H9 (cell line): Measurements from ENCODE around the gene NKD2. TPM values are rescaled to one million over a fixed set of nuclear protein-coding genes. Genes with fewer than 3 reads are reported as not detected.

Experiments
- DNase-seq: peaks from one replicate; pipeline ENCODE4 v3.0.0-alpha.2; 2017
- H2AFZ ChIP-seq: one replicate; pipeline ENCODE4 v1.6.1; 2013; ENCODE audit warnings: mild to moderate bottlenecking, low read length, control low read depth, moderate library complexity
- H2AK5ac ChIP-seq: 2 replicates; pipeline ENCODE4 v1.6.1; 2013; ENCODE audit warnings: low read length, control low read depth, mixed read lengths; ENCODE audit not compliant: insufficient read length
- H2BK120ac ChIP-seq: one replicate; pipeline ENCODE4 v1.6.1; 2013; ENCODE audit warnings: low read depth, mild to moderate bottlenecking, low read length, control low read depth, inconsistent platforms; ENCODE audit not compliant: poor library complexity, severe bottlenecking
- H2BK12ac ChIP-seq: 2 replicates; pipeline ENCODE4 v1.6.1; 2013; ENCODE audit warnings: low read length, control low read depth, mixed read lengths, low read depth; ENCODE audit not compliant: insufficient read length
- H2BK15ac ChIP-seq: 2 replicates; pipeline ENCODE4 v1.6.1; 2013; ENCODE audit warnings: low read depth, low read length, control low read depth
- H2BK20ac ChIP-seq: one replicate; pipeline ENCODE4 v1.6.1; 2013; ENCODE audit warnings: low read depth, mild to moderate bottlenecking, low read length, control low read depth, inconsistent platforms; ENCODE audit not compliant: poor library complexity, severe bottlenecking
- H2BK5ac ChIP-seq: 2 replicates; pipeline ENCODE4 v1.6.1; 2013; ENCODE audit warnings: low read length, control low read depth, mixed read lengths; ENCODE audit not compliant: insufficient read length
- H3K14ac ChIP-seq: 2 replicates; pipeline ENCODE4 v1.6.1; 2013; ENCODE audit warnings: low read length, control low read depth; ENCODE audit not compliant: insufficient read depth
- H3K18ac ChIP-seq: 2 replicates; pipeline ENCODE4 v1.6.1; 2013; ENCODE audit warnings: low read depth, mild to moderate bottlenecking, mixed read lengths, low read length, control low read depth; ENCODE audit not compliant: insufficient read length
- H3K23ac ChIP-seq: 2 replicates; pipeline ENCODE4 v1.6.1; 2013; ENCODE audit warnings: low read length, control low read depth, mixed read lengths, low read depth; ENCODE audit not compliant: insufficient read length
- H3K23me2 ChIP-seq: 2 replicates; pipeline ENCODE4 v1.6.1; 2013; ENCODE audit warnings: low read depth, mild to moderate bottlenecking, mixed read lengths, low read length, control low read depth; ENCODE audit not compliant: insufficient read length, poor library complexity, severe bottlenecking
- H3K27ac ChIP-seq: 2 replicates; pipeline ENCODE4 v1.5.1; 2013; ENCODE audit warnings: low read length, control low read depth, mixed read lengths, low read depth; ENCODE audit not compliant: insufficient read length
- H3K27me3 ChIP-seq: 2 replicates; pipeline ENCODE4 v1.6.1; 2013; ENCODE audit warnings: low read length, control low read depth, inconsistent platforms; ENCODE audit not compliant: insufficient read depth
- H3K4ac ChIP-seq: 2 replicates; pipeline ENCODE4 v1.6.1; 2013; ENCODE audit warnings: low read depth, mild to moderate bottlenecking, control low read depth, inconsistent platforms, low read length, moderate library complexity
- H3K4me1 ChIP-seq: 2 replicates; pipeline ENCODE4 v1.6.1; 2013; ENCODE audit warnings: low read length, control low read depth, inconsistent platforms; ENCODE audit not compliant: insufficient read depth
- H3K4me2 ChIP-seq: 2 replicates; pipeline ENCODE4 v1.6.1; 2013; ENCODE audit warnings: low read length, control low read depth, mixed read lengths; ENCODE audit not compliant: insufficient read length, insufficient read depth
- H3K56ac ChIP-seq: 2 replicates; pipeline ENCODE4 v1.6.1; 2013; ENCODE audit warnings: low read depth, mild to moderate bottlenecking, mixed read lengths, low read length, control low read depth; ENCODE audit not compliant: insufficient read length
- H3K79me1 ChIP-seq: 2 replicates; pipeline ENCODE4 v1.6.1; 2013; ENCODE audit warnings: low read depth, mild to moderate bottlenecking, moderate library complexity, low read length, control low read depth, inconsistent platforms; ENCODE audit not compliant: insufficient read depth, poor library complexity, severe bottlenecking
- H3K79me2 ChIP-seq: 2 replicates; pipeline ENCODE4 v1.6.1; 2013; ENCODE audit warnings: low read length, control low read depth, inconsistent platforms; ENCODE audit not compliant: insufficient read depth
- H3K9ac ChIP-seq: 2 replicates; pipeline ENCODE4 v1.6.1; 2013; ENCODE audit warnings: low read length, control low read depth, mixed read lengths; ENCODE audit not compliant: insufficient read length; ENCODE audit errors: extremely low read depth
- H3K9me3 ChIP-seq: one replicate; pipeline ENCODE4 v1.6.1; 2013; ENCODE audit warnings: low read depth, low read length, inconsistent platforms; ENCODE audit not compliant: control insufficient read depth
- H3T11ph ChIP-seq: one replicate; pipeline ENCODE4 v1.6.1; 2013; ENCODE audit warnings: mild to moderate bottlenecking, low read length, control low read depth, inconsistent platforms
- H4K20me1 ChIP-seq: one replicate; pipeline ENCODE4 v1.6.1; 2013; ENCODE audit not compliant: control insufficient read depth, insufficient read length, insufficient read depth
- H4K5ac ChIP-seq: 2 replicates; pipeline ENCODE4 v1.6.1; 2013; ENCODE audit warnings: low read depth, mild to moderate bottlenecking, mixed read lengths, low read length, control low read depth; ENCODE audit not compliant: insufficient read length
- H4K8ac ChIP-seq: replicated peaks from 2 replicates; pipeline ENCODE4 v1.6.1; 2013; ENCODE audit warnings: low read length, control low read depth, mixed read lengths, low read depth; ENCODE audit not compliant: insufficient read length
- H4K91ac ChIP-seq: 2 replicates; pipeline ENCODE4 v1.6.1; 2013; ENCODE audit warnings: low read depth, mild to moderate bottlenecking, moderate library complexity, mixed read lengths, low read length, control low read depth; ENCODE audit not compliant: insufficient read length
- H3K27ac Mint-ChIP-seq, 3 experiments: 2 replicates in 2 of 3; 3 replicates in 1 of 3; pipeline ENCODE4 v1.8.0; 2020 to 2021; ENCODE audit warnings: mixed read lengths in 3 of 3, mild to moderate bottlenecking in 1 of 3, moderate library complexity in 1 of 3
- H3K27me3 Mint-ChIP-seq: 2 replicates; pipeline ENCODE4 v1.8.0; 2021; ENCODE audit warnings: low read depth, mild to moderate bottlenecking, moderate library complexity, mixed read lengths
- H3K36me3 Mint-ChIP-seq, 3 experiments: 2 replicates in 2 of 3; 3 replicates in 1 of 3; pipeline ENCODE4 v1.8.0; 2020 to 2021; ENCODE audit warnings: low read depth in 3 of 3, mixed read lengths in 3 of 3; ENCODE audit not compliant: insufficient read depth in 1 of 3
- H3K4me1 Mint-ChIP-seq, 2 experiments: 2 replicates each; pipeline ENCODE4 v1.8.0; 2020; ENCODE audit warnings: mixed read lengths in 2 of 2
- H3K4me3 Mint-ChIP-seq, 2 experiments: 2 replicates in 1 of 2; 3 replicates in 1 of 2; pipeline ENCODE4 v1.8.0; 2020 to 2021; ENCODE audit warnings: mild to moderate bottlenecking in 2 of 2, mixed read lengths in 2 of 2, moderate library complexity in 1 of 2
- H3K9me3 Mint-ChIP-seq, 2 experiments: 2 replicates in 1 of 2; 3 replicates in 1 of 2; pipeline ENCODE4 v1.8.0; 2020; ENCODE audit warnings: mild to moderate bottlenecking in 2 of 2, mixed read lengths in 2 of 2, moderate library complexity in 1 of 2
- WGBS: extraction: QIAGEN DNeasy Blood & Tissue Kit; methylation state at CpG from one replicate; pipeline ENCODE4 v1.1.7; 2013; ENCODE audit warnings: missing lambda C conversion rate, low lambda C conversion rate, mixed read lengths; ENCODE audit not compliant: insufficient read length; ENCODE audit errors: extremely low coverage; 5-methylcytosine and 5-hydroxymethylcytosine counted together
- total RNA-seq: library from RNA; stranded (reverse); gene quantifications from 2 replicates; pipeline ENCODE4 v1.2.1, GENCODE V29; 2021
- TF ChIP-seq, protein P1 (sequence below): fragments of 200-600 bp; sonication (generic); conservative IDR thresholded peaks from 3 replicates; pipeline ENCODE4 v1.8.0; 2021; ENCODE audit warnings: antibody characterized with exemption, mild to moderate bottlenecking

The NKD2 gene
- total RNA-seq, 1 experiment from 2014 or later, result 7.3 TPM

DNA sequence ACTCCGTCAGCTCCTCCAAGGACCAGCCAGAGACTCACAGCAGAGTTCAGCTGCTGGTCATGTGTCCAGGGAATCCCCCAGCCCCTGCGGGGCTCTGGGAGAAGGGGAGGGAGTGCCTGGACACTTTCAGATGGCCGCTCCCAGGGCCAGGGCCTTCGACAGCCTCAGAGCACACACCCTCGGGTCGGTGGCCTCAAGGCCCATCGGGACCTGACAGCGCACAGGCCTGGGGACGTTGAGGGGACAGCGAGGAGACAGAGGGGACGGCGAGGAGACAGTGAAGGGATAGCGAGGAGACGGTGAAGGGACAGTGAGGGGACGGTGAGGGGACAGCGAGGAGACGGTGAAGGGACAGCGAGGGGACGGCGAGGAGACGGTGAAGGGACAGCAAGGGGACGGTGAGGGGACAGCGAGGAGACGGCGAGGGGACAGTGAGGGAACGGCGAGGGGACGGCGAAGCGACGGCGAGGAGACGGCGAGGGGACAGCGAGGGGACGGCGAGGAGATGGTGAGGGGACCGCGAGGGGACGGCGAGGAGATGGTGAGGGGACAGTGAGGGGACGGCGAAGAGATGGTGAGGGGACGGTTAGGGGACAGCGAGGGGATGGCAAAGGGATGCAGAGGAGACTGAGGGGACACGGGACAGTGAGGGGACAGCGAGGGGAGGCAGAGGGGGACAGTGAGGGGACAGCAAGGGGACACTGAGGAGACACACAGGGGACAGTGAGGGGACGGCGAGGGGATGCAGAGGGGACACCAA is 56.0 kb downstream of the NKD2 start:
- peak overlapping the region in 1 of 3 experiments; percentile 76; a peak in 1 of 7 replicates for H3K27ac Mint-ChIP-seq
- Histone ChIP-seq H3K4me1 (no peaks in the 10 kb centered on the region), H3K79me2 (no peaks in the 10 kb centered on the region), H4K91ac (no peak overlapping the region), H2BK5ac (no peak overlapping the region), H2BK20ac (no peak overlapping the region), H3K4ac (no peak overlapping the region), H3K9ac (no peak overlapping the region), H4K20me1 (no peaks in the 10 kb centered on the region), H3K18ac (no peak overlapping the region), H3K79me1 (no peaks in the 10 kb centered on the region), H3K23ac (no peak overlapping the region), H3K4me2 (no peak overlapping the region), H3K27ac (no peak overlapping the region), H2AK5ac (no peak overlapping the region), H4K5ac (no peak overlapping the region), H3K56ac (no peak overlapping the region), H4K8ac (no peak overlapping the region), H2BK120ac (no peak overlapping the region), H2AFZ (no peak overlapping the region), H2BK15ac (no peak overlapping the region), H3K23me2 (no peaks in the 10 kb centered on the region), H3K9me3 (no peaks in the 10 kb centered on the region), H3T11ph (no peak overlapping the region), H2BK12ac (no peak overlapping the region), H3K14ac (no peak overlapping the region), H3K27me3 (no peaks in the 10 kb centered on the region)
- H3K9me3 Mint-ChIP-seq, result no peaks in the 10 kb centered on the region
- DNase-seq, result no peak
- no peak overlapping the region for H3K4me3 Mint-ChIP-seq
- H3K4me1 Mint-ChIP-seq, result peaks cover 0 to 3% of the 10 kb centered on the region in 2 experiments; a peak in 1 of 4 replicates
- TF ChIP-seq, protein P1, sequence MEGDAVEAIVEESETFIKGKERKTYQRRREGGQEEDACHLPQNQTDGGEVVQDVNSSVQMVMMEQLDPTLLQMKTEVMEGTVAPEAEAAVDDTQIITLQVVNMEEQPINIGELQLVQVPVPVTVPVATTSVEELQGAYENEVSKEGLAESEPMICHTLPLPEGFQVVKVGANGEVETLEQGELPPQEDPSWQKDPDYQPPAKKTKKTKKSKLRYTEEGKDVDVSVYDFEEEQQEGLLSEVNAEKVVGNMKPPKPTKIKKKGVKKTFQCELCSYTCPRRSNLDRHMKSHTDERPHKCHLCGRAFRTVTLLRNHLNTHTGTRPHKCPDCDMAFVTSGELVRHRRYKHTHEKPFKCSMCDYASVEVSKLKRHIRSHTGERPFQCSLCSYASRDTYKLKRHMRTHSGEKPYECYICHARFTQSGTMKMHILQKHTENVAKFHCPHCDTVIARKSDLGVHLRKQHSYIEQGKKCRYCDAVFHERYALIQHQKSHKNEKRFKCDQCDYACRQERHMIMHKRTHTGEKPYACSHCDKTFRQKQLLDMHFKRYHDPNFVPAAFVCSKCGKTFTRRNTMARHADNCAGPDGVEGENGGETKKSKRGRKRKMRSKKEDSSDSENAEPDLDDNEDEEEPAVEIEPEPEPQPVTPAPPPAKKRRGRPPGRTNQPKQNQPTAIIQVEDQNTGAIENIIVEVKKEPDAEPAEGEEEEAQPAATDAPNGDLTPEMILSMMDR, result no peak
- peaks cover 5 to 36% (median 6%) of the 10 kb centered on the region in 3 experiments; a peak in 6 of 7 replicates for H3K36me3 Mint-ChIP-seq
- no peaks in the 10 kb centered on the region for H3K27me3 Mint-ChIP-seq
- 88% methylated on average over 4 of the region's 49 CpGs for WGBS
